ENCODE data around the gene GSK3B.

DNA sequence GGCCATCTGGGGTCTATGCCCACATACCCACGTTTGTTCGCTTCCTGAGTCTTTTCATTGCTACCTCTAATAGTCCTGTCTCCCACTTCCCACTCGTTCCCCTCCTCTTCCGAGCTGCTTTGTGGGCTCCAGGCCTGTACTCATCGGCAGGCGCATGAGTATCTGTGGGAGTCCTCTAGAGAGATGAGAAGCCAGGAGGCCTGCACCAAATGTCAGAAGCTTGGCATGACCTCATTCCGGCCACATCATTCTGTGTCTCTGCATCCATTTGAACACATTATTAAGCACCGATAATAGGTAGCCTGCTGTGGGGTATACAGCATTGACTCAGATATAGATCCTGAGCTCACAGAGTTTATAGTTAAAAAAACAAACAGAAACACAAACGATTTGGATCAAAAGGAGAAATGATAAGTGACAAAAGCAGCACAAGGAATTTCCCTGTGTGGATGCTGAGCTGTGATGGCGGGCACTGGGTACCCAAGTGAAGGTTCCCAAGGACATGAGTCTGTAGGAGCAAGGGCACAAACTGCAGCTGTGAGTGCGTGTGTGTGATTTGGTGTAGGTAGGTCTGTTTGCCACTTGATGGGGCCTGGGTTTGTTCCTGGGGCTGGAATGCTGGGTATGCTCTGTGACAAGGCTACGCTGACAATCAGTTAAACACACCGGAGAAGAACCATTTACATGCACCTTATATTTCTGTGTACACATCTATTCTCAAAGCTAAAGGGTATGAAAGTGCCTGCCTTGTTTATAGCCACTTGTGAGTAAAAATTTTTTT, 276.5 kb downstream of the GSK3B start:
- TF ChIP-seq CTCF (optimal IDR thresholded peaks at IDR 0.05 in 1 of 3, IDR thresholded peaks at IDR 0.05 in 1 of 3, conservative IDR thresholded peaks at IDR 0.05 in 1 of 3; ENCODE audit: extremely low read depth in 1 of 3, insufficient read depth in 2 of 3, low read length in 3 of 3), result no peak
- TF ChIP-seq EZH2 (IDR thresholded peaks at IDR 0.05; ENCODE audit: low read length), result no peak
